SK-N-SH (cell line): ENCODE data around the gene CCDC30. TPM values are rescaled to one million over a fixed set of nuclear protein-coding genes. Genes with fewer than 3 reads are reported as not detected.

Experiments used
- CTCF ChIA-PET: fragments of 300-600, 350-600 bp; formaldehyde crosslinking; extraction: SDS; loops from one replicate; lab custom pipeline; 2021; lab: Yijun Ruan, JAX
- POLR2A ChIA-PET: fragments of 350-600 bp; sonication (Branson Sonifier 250); formaldehyde crosslinking; extraction: SDS; loops from one replicate; lab custom pipeline; 2020; ENCODE audit warnings: antibody characterized with exemption, inconsistent platforms; lab: Yijun Ruan, JAX
- DNase-seq: peaks from one replicate; pipeline ENCODE4 v3.0.0; 2012
- H2AFZ ChIP-seq: fragments of 200-600 bp; sonication (generic); 2 replicates; pipeline ENCODE4 v1.8.1; 2016; ENCODE audit warnings: antibody characterized with exemption, mild to moderate bottlenecking, low read depth
- H3F3A ChIP-seq: fragments of 200-600 bp; sonication (generic); replicated peaks from 2 replicates; pipeline ENCODE3; 2016; ENCODE audit warnings: antibody characterized with exemption, mild to moderate bottlenecking; ENCODE audit not compliant: insufficient read depth
- H3K27ac ChIP-seq, 2 experiments: fragments of 200-500 bp in 1 of 2; fragments of 200-600 bp in 1 of 2; sonication (Bioruptor generic) in 1 of 2; sonication (generic), shearing (Covaris generic) in 1 of 2; 2 replicates each; pipeline versions ENCODE4 v1.5.1 to v1.6.1; 2014 to 2016; ENCODE audit warnings: low read depth in 2 of 2, inconsistent platforms in 1 of 2, low read length in 1 of 2, mild to moderate bottlenecking in 1 of 2, mixed read lengths in 1 of 2
- H3K27me3 ChIP-seq: fragments of 200-600 bp; sonication (generic), shearing (Covaris generic); 2 replicates; pipeline ENCODE4 v1.6.1; 2016; ENCODE audit warnings: mixed run types; ENCODE audit not compliant: insufficient read depth
- H3K36me3 ChIP-seq, 2 experiments: fragments of 200-500 bp in 1 of 2; fragments of 200-600 bp in 1 of 2; sonication (Bioruptor generic) in 1 of 2; sonication (generic) in 1 of 2; replicated peaks in 1 of 2; 2 replicates each; pipeline versions ENCODE3 to v1.5.1; 2014 to 2016; ENCODE audit warnings: low read length in 1 of 2, mild to moderate bottlenecking in 1 of 2; ENCODE audit not compliant: insufficient read depth in 2 of 2, control insufficient read depth in 1 of 2
- H3K4me1 ChIP-seq, 2 experiments: fragments of 200-500 bp in 1 of 2; fragments of 200-600 bp in 1 of 2; sonication (Bioruptor generic) in 1 of 2; sonication (generic), shearing (Covaris generic) in 1 of 2; 2 replicates each; pipeline versions ENCODE4 v1.5.1 to v1.6.1; 2014 to 2016; ENCODE audit warnings: low read depth in 1 of 2, low read length in 1 of 2, mixed run types in 1 of 2; ENCODE audit not compliant: insufficient read depth in 2 of 2, control insufficient read depth in 1 of 2
- H3K4me2 ChIP-seq: fragments of 200-600 bp; sonication (generic), shearing (Covaris generic); 2 replicates; pipeline ENCODE4 v1.6.1; 2017; ENCODE audit warnings: mixed run types
- H3K4me3 ChIP-seq, 2 experiments: fragments of 200-500 bp in 1 of 2; fragments of 200-600 bp in 1 of 2; sonication (Bioruptor generic) in 1 of 2; sonication (generic), shearing (Covaris generic) in 1 of 2; 2 replicates each; pipeline versions ENCODE4 v1.5.1 to v1.8.1; 2014 to 2016; ENCODE audit warnings: low read depth in 2 of 2, inconsistent platforms in 1 of 2, low read length in 1 of 2, mild to moderate bottlenecking in 1 of 2, mixed read lengths in 1 of 2, moderate library complexity in 1 of 2
- H3K79me2 ChIP-seq: fragments of 200-600 bp; sonication (generic); 2 replicates; pipeline ENCODE4 v1.8.1; 2017; ENCODE audit warnings: mild to moderate bottlenecking; ENCODE audit not compliant: insufficient read depth
- H3K9ac ChIP-seq: fragments of 200-600 bp; sonication (generic); 2 replicates; pipeline ENCODE4 v1.6.1; 2017; ENCODE audit warnings: mixed run types
- H3K9me2 ChIP-seq: fragments of 200-600 bp; sonication (generic); 2 replicates; pipeline ENCODE4 v1.6.1; 2017; ENCODE audit warnings: mixed run types
- H3K9me3 ChIP-seq: fragments of 200-600 bp; sonication (generic); 2 replicates; pipeline ENCODE4 v1.6.1; 2017; ENCODE audit warnings: mixed run types, mild to moderate bottlenecking, moderate library complexity
- H4K20me1 ChIP-seq: fragments of 200-600 bp; sonication (generic); 2 replicates; pipeline ENCODE4 v1.6.1; 2017; ENCODE audit warnings: mild to moderate bottlenecking, mixed run types; ENCODE audit not compliant: insufficient read depth
- CHD2 ChIP-seq: fragments of 150-350 bp; IDR thresholded peaks from 2 replicates; pipeline ENCODE4 v1.6.1; 2018; ENCODE audit warnings: low read length; ENCODE audit not compliant: partially characterized antibody
- CTCF ChIP-seq: fragments of 200-600 bp; sonication (generic); IDR thresholded peaks from 2 replicates; pipeline ENCODE4 v1.6.1; 2017; ENCODE audit warnings: antibody characterized with exemption, mild to moderate bottlenecking, moderate library complexity
- EP300 ChIP-seq, 2 experiments: IDR thresholded peaks; 2 replicates each; pipeline versions ENCODE4 v1.4.0 to v1.6.1; 2012; ENCODE audit warnings: borderline replicate concordance in 1 of 2, low read depth in 1 of 2, low read length in 1 of 2
- FOSL2 ChIP-seq: IDR thresholded peaks from 2 replicates; pipeline ENCODE4 v1.4.0; 2012; ENCODE audit warnings: low read depth, mild to moderate bottlenecking, moderate library complexity, borderline replicate concordance
- GABPA ChIP-seq: IDR thresholded peaks from 2 replicates; pipeline ENCODE4 v1.4.0; 2012; ENCODE audit warnings: low read depth, mild to moderate bottlenecking
- NFIC ChIP-seq: IDR thresholded peaks from 2 replicates; pipeline ENCODE4 v1.4.0; 2012; ENCODE audit warnings: borderline replicate concordance
- PBX3 ChIP-seq: IDR thresholded peaks from 2 replicates; pipeline ENCODE4; 2012
- POLR2AphosphoS5 ChIP-seq: IDR thresholded peaks from 2 replicates; pipeline ENCODE4 v1.6.1; 2012; ENCODE audit warnings: low read depth, low read length
- RAD21 ChIP-seq: IDR thresholded peaks from 2 replicates; pipeline ENCODE4 v1.6.1; 2012; ENCODE audit warnings: mild to moderate bottlenecking, low read length
- RCOR1 ChIP-seq: fragments of 150-350 bp; IDR thresholded peaks from 2 replicates; pipeline ENCODE4 v1.6.1; 2017; ENCODE audit warnings: antibody characterized with exemption, low read length
- REST ChIP-seq: IDR thresholded peaks from 2 replicates; pipeline ENCODE4 v1.6.1; 2012; ENCODE audit warnings: mild to moderate bottlenecking, low read depth, low read length, moderate library complexity
- RFX5 ChIP-seq: IDR thresholded peaks from 2 replicates; pipeline ENCODE4 v1.6.1; 2012; ENCODE audit warnings: mild to moderate bottlenecking, improper control_type of control experiment, low read length
- RXRA ChIP-seq: IDR thresholded peaks from 2 replicates; pipeline ENCODE4 v1.4.0; 2012; ENCODE audit warnings: low read depth, mild to moderate bottlenecking, borderline replicate concordance
- TEAD4 ChIP-seq: IDR thresholded peaks from 2 replicates; pipeline ENCODE4 v1.4.0; 2012; ENCODE audit warnings: mild to moderate bottlenecking, borderline replicate concordance; ENCODE audit not compliant: insufficient read depth
- USF2 ChIP-seq: fragments of 150-350 bp; IDR thresholded peaks from 2 replicates; pipeline ENCODE4 v1.6.1; 2017; ENCODE audit warnings: antibody characterized with exemption, low read length, low read depth, borderline replicate concordance
- YY1 ChIP-seq: IDR thresholded peaks from 2 replicates; pipeline ENCODE4 v1.4.0; 2012; ENCODE audit warnings: low read depth, mild to moderate bottlenecking
- ZBTB33 ChIP-seq: IDR thresholded peaks from 2 replicates; pipeline ENCODE4 v1.4.0; 2012; ENCODE audit warnings: low read depth, borderline replicate concordance
- WGBS: methylation state at CpG from one replicate; pipeline ENCODE4 v1.1.6; 2017; ENCODE audit warnings: low lambda C conversion rate; 5-methylcytosine and 5-hydroxymethylcytosine counted together
- polyA plus RNA-seq, 3 experiments: library from polyadenylated mRNA; depleted of rRNA; stranded (reverse); fragments of >200 nt; gene quantifications; 2 replicates each; pipeline ENCODE4 v1.2.3, GENCODE V29; 2012

CCDC30 gene
- polyA plus RNA-seq, 1 of the 3 experiments (the other 2 are of a cell fraction), result 0.94 TPM

- Histone ChIP-seq H3K27ac (no peak overlapping the region; a peak in 1 of 4 replicates), H3K9me2 (no peaks in the 10 kb centered on the region), H3K9ac (no peak overlapping the region), H3K27me3 (no peaks in the 10 kb centered on the region), H3K79me2 (peaks cover 88% of the 10 kb centered on the region), H2AFZ (no peak overlapping the region), H4K20me1 (peaks cover 84% of the 10 kb centered on the region), H3F3A (no peaks in the 10 kb centered on the region), H3K9me3 (no peaks in the 10 kb centered on the region), H3K4me1 (peaks cover 31 to 36% of the 10 kb centered on the region in 2 experiments; a peak in 3 of 4 replicates), H3K4me3 (no peak overlapping the region), H3K36me3 (peaks cover 34 to 57% of the 10 kb centered on the region in 2 experiments), H3K4me2 (peak overlapping the region; percentile 88)
- ChIA-PET POLR2A (no interaction called here), CTCF (interaction anchor here (1.0 kb wide), 1 partner anchor 16 kb away, joined by 3 read pairs; no protein-coding TSS in a partner anchor)
- DNase-seq, result no peak
- TF ChIP-seq TEAD4 (no peak), CHD2 (no peak), CTCF (no peak), ZBTB33 (no peak), YY1 (no peak), REST (no peak), PBX3 (no peak), USF2 (no peak), RXRA (no peak), NFIC (no peak), POLR2AphosphoS5 (no peak), RCOR1 (no peak), RFX5 (no peak), RAD21 (no peak), EP300 (IDR thresholded peaks at IDR 0.05; ENCODE audit: borderline replicate concordance in 1 of 2, low read depth in 1 of 2, low read length in 1 of 2) (no peak), FOSL2 (no peak), GABPA (no peak)
- TF ChIP-seq, all 33 proteins: peak for 0
- WGBS, result 92% methylated on average over 4 of the region's 4 CpGs
Observed at GRCh38 chr1:42686418-42686817, 223.3 kb downstream of the CCDC30 start.
